GM18858 (cell line): ENCODE data around the gene RHCE.
"Not testable (repeated sequence)": the region's sequence is repeated elsewhere in the genome, so short reads cannot be mapped to it uniquely, and the experiment has no call there.

ENCODE experiments used
- ATAC-seq: cut with Tn5 transposase; IDR thresholded peaks from one replicate; pipeline ENCODE4 v1.9.1; 2021; ENCODE audit not compliant: unreplicated experiment

The RHCE gene

DNA sequence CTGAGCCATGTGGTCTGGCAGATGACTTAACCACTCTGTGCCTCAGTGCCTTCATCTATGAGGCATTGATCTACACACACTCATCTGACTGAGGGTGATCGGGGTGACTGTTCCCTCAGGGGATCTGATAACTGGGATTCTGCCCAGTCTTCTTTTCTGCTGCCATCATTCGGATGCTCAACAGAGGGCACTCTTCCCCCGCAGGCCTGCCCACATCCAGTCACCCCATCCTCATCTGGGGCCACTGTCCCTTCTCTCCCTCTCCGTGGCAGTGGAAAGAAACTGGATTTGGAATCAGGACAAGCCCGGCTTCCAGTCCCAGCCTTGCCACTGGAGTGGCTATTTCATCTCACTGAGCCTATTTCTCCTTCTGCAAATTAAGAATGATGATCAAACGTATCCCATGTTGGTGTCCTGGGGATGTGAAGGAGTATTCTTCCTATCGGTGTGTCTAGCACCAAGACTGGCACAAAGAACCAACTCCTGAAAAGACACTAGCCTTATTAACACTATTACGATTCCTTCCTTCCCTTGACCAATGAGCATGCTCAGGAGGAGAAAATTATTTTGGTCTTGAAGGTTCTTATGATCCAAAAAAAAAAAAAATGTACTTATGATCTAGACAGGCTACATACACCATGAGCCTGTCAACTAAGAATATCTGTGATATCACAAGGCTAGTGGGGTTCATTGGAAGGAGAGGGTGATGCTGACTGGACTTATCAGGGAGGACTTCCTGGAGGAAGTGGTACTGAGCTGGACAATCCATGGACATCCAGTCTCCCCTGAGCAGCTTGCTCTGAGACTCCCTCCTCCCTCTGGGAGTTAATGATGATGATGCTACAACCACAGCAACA lies 17.4 kb downstream of the RHCE start:
- ATAC-seq = not testable (repeated sequence)

DNA sequence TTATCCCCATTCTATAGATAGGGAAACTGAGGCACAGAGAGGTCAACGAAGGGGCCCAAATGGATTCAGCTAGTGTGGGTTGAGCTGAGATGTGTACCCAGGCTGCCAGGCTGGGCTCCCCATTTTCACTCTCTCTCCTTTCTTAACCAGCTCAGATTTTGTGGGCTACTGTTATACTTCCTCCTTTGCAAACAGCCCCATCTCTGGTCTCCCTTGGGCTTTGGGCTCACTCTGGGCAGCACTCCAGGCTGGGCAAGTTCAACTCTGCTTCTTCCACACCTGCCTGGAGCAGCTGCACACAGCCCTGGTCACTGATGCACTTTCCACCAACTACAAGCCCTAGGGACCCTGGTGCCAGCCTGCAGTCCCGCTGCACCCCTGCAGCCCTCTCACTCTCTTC lies 22.5 kb downstream of the RHCE start:
- not testable (repeated sequence) for ATAC-seq

DNA sequence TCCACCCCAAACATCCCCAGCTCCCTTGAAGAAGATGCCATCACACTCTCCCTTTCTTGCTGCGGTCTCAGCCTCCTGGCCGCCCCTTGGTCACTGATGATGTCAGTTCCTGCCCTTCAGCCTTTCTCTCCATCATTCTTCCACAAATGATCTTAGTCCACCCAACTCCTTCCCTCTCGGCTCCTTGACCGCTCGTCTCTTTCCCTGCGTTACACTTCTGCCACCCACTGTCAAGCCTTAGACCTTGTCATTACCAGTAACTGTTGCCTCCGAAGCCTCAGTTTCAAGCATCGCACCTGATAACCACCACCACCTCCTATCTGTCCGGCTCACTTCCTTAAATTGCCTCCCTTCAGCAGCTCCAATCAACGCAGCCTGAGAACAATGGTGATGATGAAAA lies 23.1 kb downstream of the RHCE start:
- not testable (repeated sequence) for ATAC-seq

GRCh38 chr1:25392841-25393240 lies 27.8 kb downstream of the RHCE start:
- no peak for ATAC-seq

- not testable (repeated sequence) for ATAC-seq
Measured at GRCh38 chr1:25389721-25390120, 30.9 kb downstream of the RHCE start.

DNA sequence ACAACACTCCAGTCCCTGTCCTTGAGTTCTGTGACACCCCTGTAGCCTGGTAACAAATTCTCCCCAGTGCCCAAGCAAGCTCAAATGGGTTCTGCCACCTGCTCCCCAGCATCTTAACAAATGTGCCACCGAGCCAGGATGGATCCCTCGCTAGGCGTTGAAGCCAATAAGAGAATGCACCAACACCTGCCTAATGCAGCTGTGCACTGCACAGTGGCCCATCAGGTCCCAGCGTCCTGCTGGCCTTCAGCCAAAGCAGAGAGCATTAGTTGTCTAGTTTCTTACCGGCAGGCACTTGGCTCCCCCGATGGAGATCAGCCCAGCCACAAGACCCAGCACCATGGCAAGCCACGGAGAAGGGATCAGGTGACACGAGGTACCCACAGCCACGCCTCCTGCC lies 31.9 kb downstream of the RHCE start:
- ATAC-seq = not testable (repeated sequence)

DNA sequence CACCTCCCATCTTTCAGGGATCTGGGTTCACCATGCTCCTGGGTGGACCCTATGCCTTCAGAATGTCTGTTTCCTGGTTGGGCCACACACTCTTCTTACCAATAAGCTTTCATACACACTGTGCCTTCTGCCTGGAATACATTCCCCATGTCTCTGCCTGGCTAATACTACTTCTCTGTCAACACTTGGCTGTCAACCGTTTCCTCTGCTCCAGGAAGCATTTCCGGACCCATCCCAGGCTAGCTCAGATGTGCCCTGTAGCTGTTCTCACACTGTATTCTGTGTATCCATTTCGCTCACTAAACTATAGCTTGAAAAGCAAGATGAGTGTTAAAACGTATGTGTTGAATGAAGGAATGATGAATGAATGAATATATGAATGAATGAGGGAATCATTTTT lies 33.5 kb downstream of the RHCE start:
- ATAC-seq = not testable (repeated sequence)

- not testable (repeated sequence) for ATAC-seq
Measured at GRCh38 chr1:25383875-25384274, 36.8 kb downstream of the RHCE start.

DNA sequence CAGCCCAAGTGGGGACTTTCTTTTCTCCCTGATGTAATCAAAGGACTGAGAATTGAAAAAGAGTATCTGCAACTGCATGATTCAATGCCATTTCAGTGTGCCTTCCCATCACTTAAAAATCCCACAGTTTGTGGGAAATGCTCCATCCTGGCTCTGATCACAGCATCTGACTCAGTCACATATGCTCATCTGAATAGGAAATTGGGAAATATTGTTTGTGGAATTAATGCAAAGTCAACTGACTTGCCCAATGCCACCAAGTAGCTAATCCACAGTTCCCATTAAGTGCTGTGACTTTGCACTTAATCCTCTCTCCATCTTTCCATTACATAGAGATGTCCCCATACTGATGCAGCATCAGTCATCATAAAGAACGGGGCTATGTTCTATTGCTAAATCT lies 37.5 kb downstream of the RHCE start:
- not testable (repeated sequence) for ATAC-seq

DNA sequence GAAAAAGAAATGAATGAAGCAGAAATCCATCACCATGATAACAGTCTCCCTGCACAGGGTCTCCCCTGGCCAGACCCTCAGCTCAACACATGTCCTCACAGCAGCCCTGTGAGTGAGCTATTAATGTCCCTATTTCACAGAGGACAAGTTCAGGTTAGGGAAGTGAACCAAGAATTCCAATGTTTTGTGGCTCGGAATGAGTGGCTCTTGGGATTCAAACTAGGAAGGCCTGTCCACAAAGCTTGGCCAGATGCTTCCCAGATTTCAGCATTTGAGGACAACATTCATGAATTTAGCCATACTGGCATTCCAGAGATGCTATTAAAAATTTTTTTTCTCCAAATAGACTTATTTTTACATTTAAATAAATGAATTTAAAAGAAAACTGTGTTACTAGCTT lies 38.1 kb downstream of the RHCE start:
- ATAC-seq = not testable (repeated sequence)

DNA sequence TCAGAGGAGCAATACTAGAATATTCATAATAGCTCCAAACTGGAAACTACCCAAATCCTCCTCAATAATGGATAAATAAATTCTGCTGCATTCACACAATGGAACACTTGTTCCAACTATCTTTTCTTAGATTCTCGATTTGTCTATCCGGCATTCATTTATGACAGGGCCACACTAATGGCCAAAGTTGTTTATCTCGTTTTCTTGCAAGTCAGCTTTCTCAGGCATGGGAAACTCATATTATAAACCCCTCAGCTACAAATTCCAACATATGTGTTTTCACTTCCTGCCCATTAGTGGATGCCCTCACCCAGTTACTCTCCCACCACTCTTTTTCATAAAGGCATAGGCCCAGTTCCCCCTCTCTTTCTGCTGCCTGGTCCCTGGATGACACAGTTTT lies 42.3 kb downstream of the RHCE start:
- ATAC-seq = not testable (repeated sequence)

DNA sequence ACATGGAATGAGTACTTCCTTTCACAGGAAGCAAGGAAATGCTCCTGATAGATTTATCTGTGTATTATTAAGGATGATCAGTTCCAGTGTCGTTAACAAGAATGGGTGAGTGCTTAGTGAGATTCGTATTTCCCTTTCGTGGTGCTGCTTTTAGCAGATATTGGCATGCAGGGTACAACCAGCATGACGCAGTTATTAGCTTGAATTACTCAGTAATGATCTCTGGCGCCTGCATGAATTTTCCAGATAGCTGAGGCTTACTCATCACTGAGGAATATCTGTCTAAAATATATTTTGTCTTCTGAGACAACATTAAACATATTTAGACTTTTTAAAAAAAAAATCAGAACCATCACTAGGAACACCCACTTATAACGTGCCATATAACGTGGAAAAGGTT lies 48.9 kb downstream of the RHCE start:
- not testable (repeated sequence) for ATAC-seq

DNA sequence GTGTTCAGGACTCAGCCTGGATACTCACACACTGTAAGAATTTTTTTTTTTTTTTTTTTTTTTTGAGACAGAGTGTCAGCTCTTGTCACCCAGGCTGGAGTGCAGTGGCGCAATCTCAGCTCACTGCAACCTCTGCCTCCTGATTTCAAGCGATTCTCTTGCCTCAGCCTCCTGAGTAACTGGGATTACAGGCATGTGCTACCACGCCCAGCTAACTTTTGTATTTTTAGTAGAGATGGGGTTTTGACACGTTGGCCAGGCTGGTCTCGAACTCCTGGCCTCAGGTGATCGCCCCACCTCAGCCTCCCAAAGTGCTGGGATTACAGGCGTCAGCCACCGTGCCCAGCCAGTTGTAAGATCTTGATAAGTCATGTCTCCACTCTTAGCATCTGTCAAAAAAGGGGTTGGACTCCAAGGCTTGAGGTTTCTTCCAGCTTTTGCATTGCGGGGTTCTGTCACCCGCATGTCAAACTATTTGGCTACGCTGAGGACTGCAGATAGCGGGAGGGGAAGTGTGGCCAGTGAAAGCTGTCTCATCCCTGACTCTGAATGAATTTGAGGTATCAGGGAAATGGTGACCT lies 50.8 kb downstream of the RHCE start:
- not testable (repeated sequence) for ATAC-seq

DNA sequence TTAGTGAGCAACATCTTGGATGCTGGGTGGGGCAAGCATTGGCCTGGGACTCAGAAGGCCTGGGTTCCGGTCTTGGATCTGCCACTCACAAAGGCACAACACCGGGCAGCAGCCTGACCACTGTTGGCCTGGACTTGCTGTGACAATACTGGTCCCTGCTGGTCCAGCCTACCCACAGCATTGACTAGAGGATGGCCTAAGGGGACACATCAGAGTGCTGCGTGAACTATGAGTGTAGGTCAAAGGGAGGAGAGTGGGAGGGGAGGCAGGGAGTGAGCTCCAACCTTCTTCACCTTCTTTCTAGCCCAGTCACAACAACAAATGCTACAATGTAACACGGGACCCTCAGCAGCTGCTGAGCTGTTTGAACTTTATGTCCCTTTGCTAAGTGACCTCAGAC lies 51.4 kb downstream of the RHCE start:
- ATAC-seq = no peak

DNA sequence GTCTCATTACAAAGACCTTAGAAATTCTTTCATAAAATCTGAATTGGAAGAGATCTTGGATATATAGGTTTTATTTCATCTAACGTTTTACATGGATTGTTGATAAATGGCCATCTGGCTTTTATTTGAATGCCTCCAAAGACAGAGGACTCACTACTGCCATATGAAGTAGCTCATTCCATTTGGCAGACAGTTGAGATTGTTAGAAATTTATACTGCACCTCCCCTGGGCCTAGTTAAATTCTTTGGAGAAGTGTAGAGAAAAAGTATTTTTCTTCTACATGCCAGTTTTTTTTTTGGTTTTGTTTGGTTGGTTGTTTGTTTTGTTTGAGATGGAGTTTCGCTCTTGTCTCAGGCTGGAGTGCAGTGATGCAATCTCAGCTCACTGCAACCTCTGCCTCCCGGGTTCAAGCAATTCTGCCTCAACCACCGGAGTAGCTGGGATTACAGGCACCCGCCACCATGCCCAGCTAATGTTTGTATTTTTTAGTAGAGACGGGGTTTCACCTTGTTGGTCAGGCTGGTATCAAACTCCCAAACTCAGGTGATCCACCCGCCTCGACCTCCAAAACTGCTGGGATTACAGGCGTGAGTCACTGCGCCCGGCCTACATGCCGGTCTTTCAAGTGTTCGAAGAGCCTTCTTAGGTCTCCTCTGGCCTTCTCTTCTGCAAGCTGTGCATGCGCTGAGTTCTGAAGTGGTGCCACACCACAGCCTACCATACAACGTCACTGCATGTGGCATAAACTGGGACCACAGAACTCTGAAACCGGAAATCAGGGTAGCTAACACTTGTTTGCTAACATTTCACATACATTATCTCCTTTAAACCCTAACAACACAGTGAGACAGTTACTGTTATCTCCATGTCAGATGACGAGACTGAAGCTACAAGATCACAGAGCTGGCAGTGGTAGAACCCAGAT lies 57.7 kb downstream of the RHCE start:
- ATAC-seq = not testable (repeated sequence)

DNA sequence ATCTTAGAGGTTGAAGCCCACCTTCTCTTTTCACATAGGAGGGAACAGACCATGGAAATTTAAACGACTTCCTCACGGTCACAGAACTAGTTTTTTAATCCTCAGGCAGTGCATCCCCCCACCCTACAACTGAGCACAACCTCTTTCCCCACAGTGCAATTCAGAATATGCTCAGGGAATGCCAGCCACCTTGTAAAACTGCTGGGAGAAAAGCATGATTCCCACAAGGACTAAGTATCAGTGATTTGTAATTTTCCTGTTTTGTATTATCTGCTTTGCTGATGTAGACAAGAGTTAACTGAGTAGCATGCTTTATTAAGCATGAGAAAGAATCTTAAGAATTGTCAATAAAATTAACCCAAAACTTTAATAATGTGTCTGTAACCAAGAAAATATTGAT lies 58.7 kb downstream of the RHCE start:
- ATAC-seq = no peak

DNA sequence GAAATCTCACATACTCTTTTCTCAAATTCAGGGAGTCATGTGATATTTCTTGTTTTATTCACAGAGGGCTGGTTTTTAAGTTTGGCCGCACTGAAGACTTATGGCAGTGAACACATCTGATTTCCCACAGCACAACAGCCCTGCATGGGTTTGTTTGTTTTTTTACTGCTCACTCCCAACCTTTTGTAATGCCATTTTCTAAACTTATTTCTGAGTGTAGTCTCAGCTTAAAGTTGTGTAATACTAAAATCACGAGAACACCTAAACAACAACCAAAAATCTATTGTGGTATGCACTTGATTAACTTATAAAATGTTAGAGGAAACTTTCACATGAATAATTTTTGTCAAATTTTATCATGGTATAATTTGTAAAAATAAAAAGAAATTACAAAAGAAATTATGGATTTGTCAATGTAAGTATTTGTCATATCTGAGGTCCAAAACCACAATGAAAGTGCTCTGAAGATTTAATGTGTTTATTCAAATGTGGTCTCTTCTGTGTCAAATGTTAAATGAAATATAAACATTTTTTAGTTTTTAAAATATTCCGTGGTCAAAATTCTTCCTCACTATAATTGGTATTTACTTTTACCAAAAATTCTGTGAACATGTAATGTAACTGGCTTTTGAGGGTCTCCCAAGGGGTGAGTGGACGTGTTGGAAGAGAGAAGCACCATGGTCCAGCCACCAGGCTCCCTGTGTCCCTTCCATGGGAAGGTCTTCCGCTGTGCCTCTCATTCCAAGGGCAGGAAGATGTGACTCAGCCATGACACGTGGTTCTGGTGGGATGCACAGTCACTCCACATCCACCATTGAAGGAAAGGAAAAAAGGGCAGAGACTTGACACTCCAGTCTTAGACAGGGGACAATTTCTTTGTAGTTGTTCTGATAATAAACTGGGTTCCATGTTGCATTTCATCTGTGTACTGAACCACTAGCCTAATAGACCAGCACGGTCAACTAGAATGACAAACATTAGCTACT lies 59.7 kb downstream of the RHCE start:
- ATAC-seq = no peak

DNA sequence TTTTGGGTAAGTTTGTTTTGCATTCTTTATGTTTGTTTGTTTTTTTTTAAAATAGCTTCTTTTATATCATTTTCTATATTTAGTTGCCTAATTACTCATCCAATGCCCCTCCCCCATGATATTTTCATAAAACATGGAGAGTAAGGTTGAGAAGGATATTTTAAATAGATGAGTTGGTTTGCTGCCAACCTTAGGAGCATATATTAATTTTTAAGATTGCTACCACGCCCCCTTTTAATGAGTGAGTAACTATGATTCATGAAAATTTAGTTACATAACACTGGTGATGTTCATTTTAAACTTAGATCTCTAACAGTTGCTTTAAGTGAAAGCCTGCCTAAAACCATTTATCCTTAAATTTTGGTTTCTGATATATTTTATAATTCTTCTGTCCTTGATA lies 63.8 kb downstream of the RHCE start:
- ATAC-seq = no peak

DNA sequence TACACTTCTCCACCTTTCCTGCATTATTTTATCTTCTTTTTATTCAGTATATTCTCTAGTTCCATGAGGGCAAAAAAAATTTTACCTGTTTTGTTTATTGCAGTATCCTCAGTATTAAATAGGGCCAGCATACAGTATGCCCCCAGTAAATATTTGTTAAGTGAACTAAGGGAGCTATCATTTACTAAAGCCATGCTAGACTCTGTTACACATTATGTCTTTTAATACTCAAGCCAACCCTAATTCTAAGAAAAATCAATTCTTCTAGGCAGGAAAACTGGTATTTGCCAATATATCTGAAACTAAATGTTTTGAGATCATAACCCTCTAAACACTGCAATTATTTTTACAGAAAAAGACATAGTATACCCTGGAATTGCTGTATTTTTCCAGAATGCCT lies 64.2 kb downstream of the RHCE start:
- no peak for ATAC-seq

DNA sequence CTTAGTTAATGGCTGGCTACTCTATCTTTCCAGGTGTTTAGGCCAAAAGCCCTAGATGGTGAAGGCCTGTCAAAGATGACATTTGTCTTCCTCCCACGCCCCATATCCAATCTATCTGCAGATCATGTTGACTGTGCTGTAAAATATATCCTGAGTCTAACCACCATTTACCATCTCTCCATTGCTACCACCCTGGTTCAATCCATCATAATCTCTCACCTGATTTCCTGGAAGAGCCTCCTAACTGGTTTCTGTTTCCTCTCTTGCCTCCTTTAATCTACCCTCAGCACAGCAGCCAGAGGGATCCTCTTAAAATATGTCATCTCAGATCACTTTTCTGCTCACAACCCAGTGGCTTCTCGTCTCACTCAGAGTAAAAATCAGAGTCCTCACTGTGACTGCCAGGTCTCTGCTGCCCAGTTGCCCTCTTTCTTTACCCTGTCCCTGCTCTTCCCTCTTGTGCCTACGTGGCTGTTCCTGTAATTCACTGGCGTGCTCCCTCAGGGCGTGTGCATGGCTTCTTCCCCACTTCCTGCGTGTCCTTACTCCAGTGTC lies 64.7 kb downstream of the RHCE start:
- no peak for ATAC-seq
